Panc1 (cell line): ENCODE results near the gene NDOR1. TPM values are rescaled to one million over a fixed set of nuclear protein-coding genes. Genes with fewer than 3 reads are reported as not detected.

ENCODE experiments used
- ATAC-seq: fragments of 200-7000 bp; cut with Tn5 transposase; 2 replicates; pipeline ENCODE4 v1.9.1; 2020; ENCODE audit warnings: mild to moderate bottlenecking, moderate library complexity
- BruUV-seq: library from RNA; stranded (reverse); fragments of 400-500 nt; replicated peaks from 2 replicates; lab custom pipeline; 2021; lab: Mats Ljungman, UMichigan
- CTCF ChIA-PET: fragments of 300-600 bp; sonication (Branson Sonifier 250); formaldehyde crosslinking; loops from one replicate; lab custom pipeline; 2022; ENCODE audit warnings: antibody characterized with exemption; lab: Charles Lee
- POLR2A ChIA-PET: fragments of 300-600 bp; sonication (Branson Sonifier 250); formaldehyde crosslinking; loops from one replicate; lab custom pipeline; 2022; ENCODE audit warnings: antibody characterized with exemption; lab: Charles Lee
- DNase-seq: peaks from one replicate; pipeline ENCODE4 v3.0.0-alpha.2; 2010; ENCODE audit warnings: low read depth, low spot score
- H3K27ac ChIP-seq: 2 replicates; pipeline ENCODE4 v1.5.1; 2011; ENCODE audit warnings: mild to moderate bottlenecking, low read length, inconsistent platforms
- H3K27me3 ChIP-seq: fragments of 200-500 bp; sonication (Bioruptor generic); 2 replicates; pipeline ENCODE4 v1.6.0; 2014; ENCODE audit warnings: low read length, inconsistent platforms; ENCODE audit not compliant: control insufficient read depth, insufficient read depth
- H3K36me3 ChIP-seq: fragments of 200-500 bp; sonication (Bioruptor generic); 2 replicates; pipeline ENCODE4 v1.5.1; 2014; ENCODE audit warnings: inconsistent platforms, mild to moderate bottlenecking, low read length, moderate library complexity; ENCODE audit not compliant: control insufficient read depth, insufficient read depth
- H3K4me1 ChIP-seq: 2 replicates; pipeline ENCODE4 v1.5.1; 2011; ENCODE audit warnings: inconsistent platforms, mild to moderate bottlenecking, low read length, moderate library complexity; ENCODE audit not compliant: control insufficient read depth, insufficient read depth
- H3K4me3 ChIP-seq, 2 experiments: 2 replicates each; pipeline ENCODE4 v1.5.1; 2011 to 2012; ENCODE audit warnings: low read depth in 2 of 2, low read length in 2 of 2, mild to moderate bottlenecking in 2 of 2, inconsistent platforms in 1 of 2, moderate library complexity in 1 of 2
- H3K9me3 ChIP-seq: fragments of 200-500 bp; sonication (Bioruptor generic); 2 replicates; pipeline ENCODE4 v1.5.1; 2014; ENCODE audit warnings: low read depth, mild to moderate bottlenecking, inconsistent platforms, low read length, moderate library complexity; ENCODE audit not compliant: control insufficient read depth, insufficient read depth
- CTCF ChIP-seq: fragments of 450-650 bp; IDR thresholded peaks from 2 replicates; pipeline ENCODE4 v1.5.1; 2017; ENCODE audit warnings: mild to moderate bottlenecking
- POLR2AphosphoS5 ChIP-seq: IDR thresholded peaks from 2 replicates; pipeline ENCODE4 v1.6.1; 2012; ENCODE audit warnings: mild to moderate bottlenecking, low read depth, low read length, moderate library complexity
- REST ChIP-seq, 2 experiments: IDR thresholded peaks; 2 replicates each; pipeline ENCODE4 v1.6.1; 2011 to 2012; ENCODE audit warnings: low read depth in 2 of 2, control low read depth in 1 of 2, low read length in 1 of 2, mild to moderate bottlenecking in 1 of 2, moderate library complexity in 1 of 2; ENCODE audit not compliant: insufficient read depth in 1 of 2
- SIN3A ChIP-seq: IDR thresholded peaks from 2 replicates; pipeline ENCODE4 v1.6.1; 2012; ENCODE audit warnings: low read depth, mild to moderate bottlenecking, low read length, moderate library complexity, borderline replicate concordance; ENCODE audit not compliant: insufficient read depth
- TCF7L2 ChIP-seq: IDR thresholded peaks from 2 replicates; pipeline ENCODE4 v1.6.1; 2011; ENCODE audit warnings: mild to moderate bottlenecking, low read depth, low read length, inconsistent platforms
- in situ Hi-C: cut with HindIII; loops from 2 replicates; pipeline ENCODE4 v1.10.0; 2016; ENCODE audit warnings: low sequenced_read_pairs, low pct_unique_long_range_greater_than_20kb
- intact Hi-C: fragments of 100-400 bp; cut with micrococcal nuclease; formaldehyde crosslinking; loops from one replicate; pipeline ENCODE4 v1.10.0; 2022; ENCODE audit not compliant: unreplicated experiment
- total RNA-seq: library from RNA; stranded (reverse); gene quantifications from one replicate; pipeline ENCODE4 v1.2.1, GENCODE V29; 2021; ENCODE audit not compliant: unreplicated experiment

Gene NDOR1
- total RNA-seq, 1 experiment from 2014 or later: 15.6 TPM

GRCh38 chr9:137214620-137215019, 9.1 kb downstream of the NDOR1 start:
- H3K9me3 ChIP-seq: no peaks in the 10 kb centered on the region
- no peaks in the 10 kb centered on the region for H3K36me3 ChIP-seq
- H3K4me3 ChIP-seq: no peak overlapping the region
- in situ Hi-C loops: no loop called here
- no peak for ATAC-seq
- no peak overlapping the region for H3K27ac ChIP-seq
- no peak for TF ChIP-seq CTCF
- TF ChIP-seq POLR2AphosphoS5: no peak
- TF ChIP-seq TCF7L2: no peak
- no peak for TF ChIP-seq SIN3A
- TF ChIP-seq REST (IDR thresholded peaks at IDR 0.05; ENCODE audit: insufficient read depth in 1 of 2, low read depth in 2 of 2, low read length in 1 of 2): no peak
- peaks cover 18% of the 10 kb centered on the region for H3K4me1 ChIP-seq
- CTCF ChIA-PET: interaction anchor here (1.3 kb wide), 1 partner anchor 13 kb away, joined by 6 read pairs; the partner anchor contains the start of gene RNF224
- intact Hi-C loops: no loop called here
- no peaks in the 10 kb centered on the region for H3K27me3 ChIP-seq
- no peak for DNase-seq
- POLR2A ChIA-PET: no interaction called here
- BruUV-seq: no TSS peak

- H3K4me3 ChIP-seq: no peak overlapping the region
- ATAC-seq (no peak), DNase-seq (no peak)
- no peak overlapping the region for H3K27ac ChIP-seq
- intact Hi-C loops: no loop called here
- BruUV-seq: no TSS peak
- no peaks in the 10 kb centered on the region for H3K36me3 ChIP-seq
- H3K9me3 ChIP-seq: no peaks in the 10 kb centered on the region
- H3K27me3 ChIP-seq: no peaks in the 10 kb centered on the region
- TF ChIP-seq CTCF: no peak
- no peak for TF ChIP-seq REST (IDR thresholded peaks at IDR 0.05; ENCODE audit: insufficient read depth in 1 of 2, low read depth in 2 of 2, low read length in 1 of 2)
- no peak for TF ChIP-seq TCF7L2
- no peak for TF ChIP-seq POLR2AphosphoS5
- TF ChIP-seq SIN3A: no peak
- ChIA-PET CTCF (no interaction called here), POLR2A (no interaction called here)
- H3K4me1 ChIP-seq: peaks cover 25% of the 10 kb centered on the region
- in situ Hi-C loops: no loop called here
These were observed 9.9 kb downstream of the NDOR1 start for GRCh38 chr9:137215196-137215986.
